ENCODE data around the gene NME5.

NME5 gene

DNA sequence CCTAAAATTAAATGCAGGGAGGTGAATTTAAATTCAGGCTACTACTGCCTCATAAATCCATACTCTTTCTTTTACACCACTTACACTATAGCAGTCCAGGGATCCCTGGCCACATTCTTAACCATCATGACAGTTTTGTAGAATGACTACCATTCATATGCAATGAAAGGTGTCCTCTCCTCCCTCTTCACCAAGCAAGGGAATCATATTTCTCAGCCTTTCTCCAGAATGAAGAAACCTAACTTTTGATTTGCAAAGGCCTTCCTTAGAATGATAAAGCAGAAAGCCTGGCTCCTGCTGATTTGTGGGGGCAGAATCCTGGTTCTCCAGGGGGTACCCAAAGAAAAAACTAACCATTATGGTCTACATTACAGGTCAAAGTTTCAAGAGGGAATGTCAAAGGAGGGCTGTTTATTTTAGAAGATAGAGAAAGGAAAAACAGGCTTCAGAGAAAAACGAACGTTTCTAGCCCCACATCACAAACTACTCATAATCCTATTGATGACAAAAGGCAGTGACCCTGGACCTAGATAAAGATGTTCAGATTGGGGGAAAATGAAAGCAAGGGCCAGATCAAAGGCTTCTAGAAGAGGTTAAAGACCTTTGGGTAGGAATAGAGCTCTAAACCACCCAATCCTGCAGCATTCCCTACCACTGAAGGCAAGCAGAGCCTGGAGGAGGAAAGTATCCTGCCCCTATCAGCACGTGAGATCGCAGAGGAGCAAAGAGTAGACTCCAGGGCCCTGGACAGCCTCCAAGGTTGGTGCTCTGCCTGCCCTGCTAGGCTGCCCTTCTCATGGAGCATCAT is 43.9 kb downstream of the NME5 start:
- Histone ChIP-seq H3K4me2 (ENCODE audit: insufficient read depth, low read length) (no peak overlapping the region), H3K79me2 (ENCODE audit: insufficient read depth, low read length) (no peaks in the 10 kb centered on the region), H3K9ac (ENCODE audit: low read depth, low read length) (no peak overlapping the region), H3K27me3 (ENCODE audit: insufficient read depth, low read length, poor library complexity) (peaks cover 19% of the 10 kb centered on the region), H2AFZ (ENCODE audit: low read depth, low read length) (no peak overlapping the region), H3K4me1 (ENCODE audit: insufficient read depth, low read length) (no peaks in the 10 kb centered on the region), H3K27ac (ENCODE audit: low read length) (no peak overlapping the region), H3K4me3 (ENCODE audit: low read depth in 1 of 2, low read length in 2 of 2) (no peak overlapping the region), H3K9me3 (ENCODE audit: insufficient read depth, low read length, severe bottlenecking) (no peaks in the 10 kb centered on the region), H4K20me1 (ENCODE audit: insufficient read depth, low read length) (no peaks in the 10 kb centered on the region), H3K36me3 (ENCODE audit: insufficient read depth, low read length) (no peaks in the 10 kb centered on the region)
- ATAC-seq (ENCODE audit: insufficient read depth, low read depth) (no peak), DNase-seq (no peak)
- TF ChIP-seq CTCF (IDR thresholded peaks at IDR 0.05; ENCODE audit: borderline replicate concordance, extremely low read depth, low read length, poor library complexity, severe bottlenecking) (no peak), EZH2 (IDR thresholded peaks at IDR 0.05; ENCODE audit: borderline replicate concordance, low read depth, low read length, severe bottlenecking) (no peak)

GRCh38 chr5:138093036-138093435 is 46.2 kb downstream of the NME5 start:
- Histone ChIP-seq H3K79me2 (ENCODE audit: insufficient read depth, low read length) (no peaks in the 10 kb centered on the region), H4K20me1 (ENCODE audit: insufficient read depth, low read length) (no peaks in the 10 kb centered on the region), H3K36me3 (ENCODE audit: insufficient read depth, low read length) (no peaks in the 10 kb centered on the region), H3K4me1 (ENCODE audit: insufficient read depth, low read length) (no peaks in the 10 kb centered on the region), H3K27me3 (ENCODE audit: insufficient read depth, low read length, poor library complexity) (peaks cover 19% of the 10 kb centered on the region), H3K9me3 (ENCODE audit: insufficient read depth, low read length, severe bottlenecking) (no peaks in the 10 kb centered on the region), H3K4me2 (ENCODE audit: insufficient read depth, low read length) (no peak overlapping the region), H2AFZ (ENCODE audit: low read depth, low read length) (no peak overlapping the region), H3K4me3 (ENCODE audit: low read depth in 1 of 2, low read length in 2 of 2) (no peak overlapping the region), H3K27ac (ENCODE audit: low read length) (no peak overlapping the region), H3K9ac (ENCODE audit: low read depth, low read length) (no peak overlapping the region)
- ATAC-seq (ENCODE audit: insufficient read depth, low read depth) = no peak
- no peak for TF ChIP-seq EZH2 (IDR thresholded peaks at IDR 0.05; ENCODE audit: borderline replicate concordance, low read depth, low read length, severe bottlenecking)
- TF ChIP-seq CTCF (IDR thresholded peaks at IDR 0.05; ENCODE audit: borderline replicate concordance, extremely low read depth, low read length, poor library complexity, severe bottlenecking) = no peak
- DNase-seq = no peak

- H2AFZ ChIP-seq (ENCODE audit: low read depth, low read length) = no peak overlapping the region
- DNase-seq (no peak), ATAC-seq (ENCODE audit: insufficient read depth, low read depth) (no peak)
- no peaks in the 10 kb centered on the region for H3K4me1 ChIP-seq (ENCODE audit: insufficient read depth, low read length)
- H4K20me1 ChIP-seq (ENCODE audit: insufficient read depth, low read length) = no peaks in the 10 kb centered on the region
- H3K79me2 ChIP-seq (ENCODE audit: insufficient read depth, low read length) = no peaks in the 10 kb centered on the region
- H3K9ac ChIP-seq (ENCODE audit: low read depth, low read length) = no peak overlapping the region
- H3K27me3 ChIP-seq (ENCODE audit: insufficient read depth, low read length, poor library complexity) = peaks cover 19% of the 10 kb centered on the region
- H3K9me3 ChIP-seq (ENCODE audit: insufficient read depth, low read length, severe bottlenecking) = no peaks in the 10 kb centered on the region
- TF ChIP-seq EZH2 (IDR thresholded peaks at IDR 0.05; ENCODE audit: borderline replicate concordance, low read depth, low read length, severe bottlenecking) (no peak), CTCF (IDR thresholded peaks at IDR 0.05; ENCODE audit: borderline replicate concordance, extremely low read depth, low read length, poor library complexity, severe bottlenecking) (no peak)
- H3K4me2 ChIP-seq (ENCODE audit: insufficient read depth, low read length) = no peak overlapping the region
- no peaks in the 10 kb centered on the region for H3K36me3 ChIP-seq (ENCODE audit: insufficient read depth, low read length)
- H3K4me3 ChIP-seq (ENCODE audit: low read depth in 1 of 2, low read length in 2 of 2) = no peak overlapping the region
- H3K27ac ChIP-seq (ENCODE audit: low read length) = no peak overlapping the region
Measured at GRCh38 chr5:138092301-138092700, 46.9 kb downstream of the NME5 start.

All from DND-41 (cell line).